ENCODE results near the gene SPATA9. TPM values are rescaled to one million over a fixed set of nuclear protein-coding genes. Genes with fewer than 3 reads are reported as not detected.

SPATA9 gene
- total RNA-seq, 2 donors from 2014 or later: 0.70 to 2.0 TPM

DNA sequence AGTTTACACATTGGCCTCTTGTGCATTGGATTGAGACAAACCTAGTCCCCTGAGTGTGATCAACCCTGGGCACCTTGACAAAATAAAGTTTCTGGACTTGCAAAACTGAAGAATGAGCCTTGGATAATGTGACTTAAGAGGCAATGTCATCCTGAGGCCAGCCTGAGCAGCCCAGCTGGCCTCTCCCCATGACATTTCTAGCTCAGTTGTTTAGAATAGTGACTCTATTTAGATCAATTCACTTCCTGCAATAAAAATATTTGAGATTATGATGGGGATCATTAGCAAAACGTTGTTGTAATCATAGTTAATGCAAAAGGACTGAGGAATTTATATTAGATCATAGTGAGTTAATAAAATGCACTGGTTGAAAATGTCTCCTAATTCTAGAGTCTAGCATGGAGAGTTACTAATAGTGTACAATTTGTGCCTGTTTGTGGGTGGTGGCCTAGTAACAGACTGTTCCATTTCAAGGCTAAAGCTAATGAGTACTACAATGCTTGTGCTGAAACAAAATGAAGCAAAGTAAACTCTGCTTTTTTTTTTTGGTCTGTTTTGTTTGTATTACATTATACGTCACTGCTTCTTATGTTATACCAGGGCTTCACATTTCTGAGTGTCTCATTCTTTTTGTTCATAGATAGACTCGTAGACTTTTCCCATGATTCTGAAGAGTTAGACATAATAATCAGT lies 37.4 kb upstream of the SPATA9 start:
- Mint-ChIP-seq H3K4me1 (peaks cover 23% of the 10 kb centered on the region), H3K27me3 (ENCODE audit: insufficient read depth) (no peaks in the 10 kb centered on the region), H3K36me3 (ENCODE audit: low read depth) (peaks cover 11% of the 10 kb centered on the region), H3K9me3 (peaks cover 3% of the 10 kb centered on the region), H3K27ac (no peak overlapping the region), H3K4me3 (no peak overlapping the region)
- Histone ChIP-seq H3K4me1 (ENCODE audit: control insufficient read depth, insufficient read depth, low read length) (peaks cover 5% of the 10 kb centered on the region), H3K27ac (ENCODE audit: low read depth, low read length) (no peak overlapping the region), H3K9me3 (ENCODE audit: control insufficient read depth, low read length) (peaks cover 8% of the 10 kb centered on the region), H3K27me3 (ENCODE audit: control insufficient read depth, insufficient read depth, low read length, poor library complexity, severe bottlenecking) (no peaks in the 10 kb centered on the region), H3K4me3 (ENCODE audit: low read length) (no peak overlapping the region), H3K9ac (ENCODE audit: extremely low read depth, low read length, poor library complexity, severe bottlenecking) (no peak overlapping the region), H3K36me3 (ENCODE audit: control insufficient read depth, insufficient read depth, low read length) (peaks cover 72% of the 10 kb centered on the region)
- DNase-seq: no peak
- TF ChIP-seq, protein P1, sequence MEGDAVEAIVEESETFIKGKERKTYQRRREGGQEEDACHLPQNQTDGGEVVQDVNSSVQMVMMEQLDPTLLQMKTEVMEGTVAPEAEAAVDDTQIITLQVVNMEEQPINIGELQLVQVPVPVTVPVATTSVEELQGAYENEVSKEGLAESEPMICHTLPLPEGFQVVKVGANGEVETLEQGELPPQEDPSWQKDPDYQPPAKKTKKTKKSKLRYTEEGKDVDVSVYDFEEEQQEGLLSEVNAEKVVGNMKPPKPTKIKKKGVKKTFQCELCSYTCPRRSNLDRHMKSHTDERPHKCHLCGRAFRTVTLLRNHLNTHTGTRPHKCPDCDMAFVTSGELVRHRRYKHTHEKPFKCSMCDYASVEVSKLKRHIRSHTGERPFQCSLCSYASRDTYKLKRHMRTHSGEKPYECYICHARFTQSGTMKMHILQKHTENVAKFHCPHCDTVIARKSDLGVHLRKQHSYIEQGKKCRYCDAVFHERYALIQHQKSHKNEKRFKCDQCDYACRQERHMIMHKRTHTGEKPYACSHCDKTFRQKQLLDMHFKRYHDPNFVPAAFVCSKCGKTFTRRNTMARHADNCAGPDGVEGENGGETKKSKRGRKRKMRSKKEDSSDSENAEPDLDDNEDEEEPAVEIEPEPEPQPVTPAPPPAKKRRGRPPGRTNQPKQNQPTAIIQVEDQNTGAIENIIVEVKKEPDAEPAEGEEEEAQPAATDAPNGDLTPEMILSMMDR (conservative IDR thresholded peaks at IDR 0.05): no peak
- WGBS, 2 experiments (ENCODE audit: insufficient coverage in 1 of 2, insufficient read length in 1 of 2): 67 to 84% methylated on average over 2 to 3 of the region's 3 CpGs

DNA sequence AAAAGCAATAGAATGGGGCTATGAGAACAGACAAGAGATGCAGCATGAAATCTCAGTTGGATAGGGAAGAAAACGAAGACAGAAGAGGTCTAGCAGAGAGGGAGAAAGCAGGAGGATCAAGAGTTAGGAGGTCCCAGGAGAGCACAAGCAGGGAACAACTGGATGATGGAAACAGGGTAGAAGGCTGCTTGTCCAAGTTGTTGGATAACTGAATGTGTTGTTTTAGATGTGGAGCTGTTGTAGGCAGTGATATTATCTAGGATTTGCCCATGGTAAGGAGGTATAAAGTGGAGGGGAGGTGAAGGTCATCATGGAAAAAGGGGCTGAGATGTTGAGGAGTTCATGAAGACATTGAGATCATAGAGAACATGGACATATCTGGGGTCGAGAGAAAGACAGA lies 35.9 kb upstream of the SPATA9 start:
- TF ChIP-seq, protein P1 (conservative IDR thresholded peaks at IDR 0.05): no peak
- Mint-ChIP-seq H3K27me3 (ENCODE audit: insufficient read depth) (no peaks in the 10 kb centered on the region), H3K27ac (no peak overlapping the region), H3K4me1 (peaks cover 15% of the 10 kb centered on the region), H3K4me3 (no peak overlapping the region), H3K36me3 (ENCODE audit: low read depth) (peaks cover 19% of the 10 kb centered on the region), H3K9me3 (peaks cover 9% of the 10 kb centered on the region)
- peaks cover 71% of the 10 kb centered on the region for H3K36me3 ChIP-seq (ENCODE audit: control insufficient read depth, insufficient read depth, low read length)
- H3K9ac ChIP-seq (ENCODE audit: extremely low read depth, low read length, poor library complexity, severe bottlenecking): no peak overlapping the region
- peaks cover 18% of the 10 kb centered on the region for H3K9me3 ChIP-seq (ENCODE audit: control insufficient read depth, low read length)
- H3K27ac ChIP-seq (ENCODE audit: low read depth, low read length): no peak overlapping the region
- H3K4me3 ChIP-seq (ENCODE audit: low read length): no peak overlapping the region
- H3K27me3 ChIP-seq (ENCODE audit: control insufficient read depth, insufficient read depth, low read length, poor library complexity, severe bottlenecking): no peaks in the 10 kb centered on the region
- no peak for DNase-seq
- WGBS, 2 experiments (ENCODE audit: insufficient coverage in 1 of 2, insufficient read length in 1 of 2): 92 to 100% methylated on average over 2 of the region's 2 CpGs
- peaks cover 5% of the 10 kb centered on the region for H3K4me1 ChIP-seq (ENCODE audit: control insufficient read depth, insufficient read depth, low read length)

DNA sequence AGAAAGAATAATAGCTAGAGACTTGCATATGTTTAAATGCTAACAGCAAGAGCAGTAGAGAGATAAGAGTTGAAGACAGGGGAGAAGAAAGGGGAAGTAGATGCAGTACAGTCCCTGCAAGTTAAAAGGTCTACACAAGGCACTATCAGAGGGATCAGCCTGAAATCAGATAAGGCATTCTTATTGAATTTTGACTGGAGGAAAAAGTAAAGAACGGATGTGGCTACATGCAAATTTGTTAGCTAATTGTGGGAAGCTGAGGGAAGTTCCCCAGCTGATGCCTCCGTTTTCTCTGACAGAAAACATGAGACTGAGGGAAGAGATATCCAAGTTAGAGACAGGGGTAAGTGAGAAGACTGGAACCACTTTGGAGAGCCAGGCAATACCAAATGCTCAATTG lies 35.4 kb upstream of the SPATA9 start:
- H3K9me3 ChIP-seq (ENCODE audit: control insufficient read depth, low read length): peaks cover 21% of the 10 kb centered on the region
- peak overlapping the region; percentile 78 for H3K4me3 ChIP-seq (ENCODE audit: low read length)
- TF ChIP-seq, protein P1 (conservative IDR thresholded peaks at IDR 0.05): no peak
- Mint-ChIP-seq H3K4me1 (peaks cover 14% of the 10 kb centered on the region), H3K4me3 (no peak overlapping the region), H3K36me3 (ENCODE audit: low read depth) (peaks cover 22% of the 10 kb centered on the region), H3K27ac (no peak overlapping the region), H3K27me3 (ENCODE audit: insufficient read depth) (no peaks in the 10 kb centered on the region), H3K9me3 (peaks cover 13% of the 10 kb centered on the region)
- H3K4me1 ChIP-seq (ENCODE audit: control insufficient read depth, insufficient read depth, low read length): peaks cover 5% of the 10 kb centered on the region
- H3K27me3 ChIP-seq (ENCODE audit: control insufficient read depth, insufficient read depth, low read length, poor library complexity, severe bottlenecking): no peaks in the 10 kb centered on the region
- H3K27ac ChIP-seq (ENCODE audit: low read depth, low read length): no peak overlapping the region
- peaks cover 70% of the 10 kb centered on the region for H3K36me3 ChIP-seq (ENCODE audit: control insufficient read depth, insufficient read depth, low read length)
- no peak for DNase-seq
- WGBS, 2 experiments (ENCODE audit: insufficient coverage in 1 of 2, insufficient read length in 1 of 2): 55 to 58% methylated on average over 2 of the region's 2 CpGs
- no peak overlapping the region for H3K9ac ChIP-seq (ENCODE audit: extremely low read depth, low read length, poor library complexity, severe bottlenecking)

Measured in endodermal cell (in vitro differentiated cells).